Measurements from ENCODE around the gene PTPA.
A peak's percentile ranks its signal among the peaks of the same experiment; 100 is the strongest.

The PTPA gene

GRCh38 chr9:129076640-129077037 is 34.6 kb upstream of the PTPA start:
- Histone ChIP-seq H3K9me3 (ENCODE audit: insufficient read depth, low read length, severe bottlenecking) (no peaks in the 10 kb centered on the region), H3K27me3 (ENCODE audit: insufficient read depth, low read length, poor library complexity) (no peaks in the 10 kb centered on the region), H3K36me3 (ENCODE audit: insufficient read depth, low read length) (no peaks in the 10 kb centered on the region; the same call in 1 of the 2 replicates), H3K79me2 (ENCODE audit: insufficient read depth, low read length) (peaks cover 4% of the 10 kb centered on the region), H2AFZ (ENCODE audit: low read depth, low read length) (no peak overlapping the region), H3K9ac (ENCODE audit: low read depth, low read length) (no peak overlapping the region), H3K4me1 (ENCODE audit: insufficient read depth, low read length) (peaks cover 20% of the 10 kb centered on the region), H3K4me2 (ENCODE audit: insufficient read depth, low read length) (no peak overlapping the region), H3K4me3 (ENCODE audit: low read depth in 1 of 2, low read length in 2 of 2) (no peak overlapping the region), H4K20me1 (ENCODE audit: insufficient read depth, low read length) (no peaks in the 10 kb centered on the region; the same call in 1 of the 2 replicates), H3K27ac (ENCODE audit: low read length) (no peak overlapping the region)
- DNase-seq (no peak), ATAC-seq (ENCODE audit: insufficient read depth, low read depth) (no peak)
- TF ChIP-seq EZH2 (IDR thresholded peaks at IDR 0.05; ENCODE audit: borderline replicate concordance, low read depth, low read length, severe bottlenecking) (no peak), CTCF (IDR thresholded peaks at IDR 0.05; ENCODE audit: borderline replicate concordance, extremely low read depth, low read length, poor library complexity, severe bottlenecking) (no peak)

- Histone ChIP-seq H3K36me3 (ENCODE audit: insufficient read depth, low read length) (no peaks in the 10 kb centered on the region; the same call in 1 of the 2 replicates), H3K4me3 (ENCODE audit: low read depth in 1 of 2, low read length in 2 of 2) (no peak overlapping the region), H3K79me2 (ENCODE audit: insufficient read depth, low read length) (peaks cover 10% of the 10 kb centered on the region), H3K27ac (ENCODE audit: low read length) (no peak overlapping the region), H3K9me3 (ENCODE audit: insufficient read depth, low read length, severe bottlenecking) (no peaks in the 10 kb centered on the region), H3K4me1 (ENCODE audit: insufficient read depth, low read length) (peaks cover 26% of the 10 kb centered on the region), H4K20me1 (ENCODE audit: insufficient read depth, low read length) (peaks cover 4% of the 10 kb centered on the region; the same call in 1 of the 2 replicates), H3K4me2 (ENCODE audit: insufficient read depth, low read length) (no peak overlapping the region), H3K27me3 (ENCODE audit: insufficient read depth, low read length, poor library complexity) (no peaks in the 10 kb centered on the region), H3K9ac (ENCODE audit: low read depth, low read length) (no peak overlapping the region), H2AFZ (ENCODE audit: low read depth, low read length) (no peak overlapping the region)
- no peak for ATAC-seq (ENCODE audit: insufficient read depth, low read depth)
- DNase-seq = no peak
- TF ChIP-seq CTCF (IDR thresholded peaks at IDR 0.05; ENCODE audit: borderline replicate concordance, extremely low read depth, low read length, poor library complexity, severe bottlenecking) (no peak), EZH2 (IDR thresholded peaks at IDR 0.05; ENCODE audit: borderline replicate concordance, low read depth, low read length, severe bottlenecking) (no peak)
Observed at GRCh38 chr9:129077236-129077635, 34.0 kb upstream of the PTPA start.

GRCh38 chr9:129078691-129079503 is 32.3 kb upstream of the PTPA start:
- Histone ChIP-seq H3K9ac (ENCODE audit: low read depth, low read length) (no peak overlapping the region), H3K27ac (ENCODE audit: low read length) (no peak overlapping the region), H3K36me3 (ENCODE audit: insufficient read depth, low read length) (peaks cover 8% of the 10 kb centered on the region), H3K4me2 (ENCODE audit: insufficient read depth, low read length) (peak overlapping the region; percentile 76; the same call in 1 of the 2 replicates), H2AFZ (ENCODE audit: low read depth, low read length) (no peak overlapping the region), H3K9me3 (ENCODE audit: insufficient read depth, low read length, severe bottlenecking) (no peaks in the 10 kb centered on the region), H3K4me1 (ENCODE audit: insufficient read depth, low read length) (peaks cover 37% of the 10 kb centered on the region), H3K4me3 (ENCODE audit: low read depth in 1 of 2, low read length in 2 of 2) (no peak overlapping the region), H3K27me3 (ENCODE audit: insufficient read depth, low read length, poor library complexity) (no peaks in the 10 kb centered on the region), H3K79me2 (ENCODE audit: insufficient read depth, low read length) (peaks cover 26% of the 10 kb centered on the region), H4K20me1 (ENCODE audit: insufficient read depth, low read length) (peaks cover 20% of the 10 kb centered on the region)
- TF ChIP-seq CTCF (IDR thresholded peaks at IDR 0.05; ENCODE audit: borderline replicate concordance, extremely low read depth, low read length, poor library complexity, severe bottlenecking) = no peak
- no peak for TF ChIP-seq EZH2 (IDR thresholded peaks at IDR 0.05; ENCODE audit: borderline replicate concordance, low read depth, low read length, severe bottlenecking)
- ATAC-seq (ENCODE audit: insufficient read depth, low read depth) (no peak), DNase-seq (no peak)

All from DND-41 (cell line).